GM19328 (cell line): Measurements from ENCODE around the gene CRB3.

Experiments used
- ATAC-seq: cut with Tn5 transposase; IDR thresholded peaks from one replicate; pipeline ENCODE4 v1.9.1; 2021; ENCODE audit warnings: mild to moderate bottlenecking, moderate library complexity; ENCODE audit not compliant: unreplicated experiment

Gene CRB3

DNA sequence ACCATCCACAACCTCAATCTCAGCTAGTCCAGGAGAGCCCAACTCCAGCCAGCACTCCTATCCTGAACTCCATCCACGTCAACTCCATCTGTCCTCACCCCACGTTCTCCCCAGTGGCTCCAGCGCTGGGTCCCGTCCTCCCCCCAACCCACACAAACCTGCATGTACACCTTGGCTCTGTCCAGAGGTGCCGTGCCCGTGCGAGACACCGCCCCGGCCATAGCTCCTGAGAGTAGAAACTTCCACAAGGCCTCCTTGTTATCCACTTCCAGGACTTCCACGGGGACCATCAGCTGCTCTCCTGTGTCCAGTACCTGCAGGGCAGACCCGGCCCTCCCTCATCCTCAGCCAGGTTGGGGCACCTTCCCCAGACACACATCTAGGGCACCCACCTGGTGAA, 32.2 kb upstream of the CRB3 start:
- ATAC-seq: no peak

DNA sequence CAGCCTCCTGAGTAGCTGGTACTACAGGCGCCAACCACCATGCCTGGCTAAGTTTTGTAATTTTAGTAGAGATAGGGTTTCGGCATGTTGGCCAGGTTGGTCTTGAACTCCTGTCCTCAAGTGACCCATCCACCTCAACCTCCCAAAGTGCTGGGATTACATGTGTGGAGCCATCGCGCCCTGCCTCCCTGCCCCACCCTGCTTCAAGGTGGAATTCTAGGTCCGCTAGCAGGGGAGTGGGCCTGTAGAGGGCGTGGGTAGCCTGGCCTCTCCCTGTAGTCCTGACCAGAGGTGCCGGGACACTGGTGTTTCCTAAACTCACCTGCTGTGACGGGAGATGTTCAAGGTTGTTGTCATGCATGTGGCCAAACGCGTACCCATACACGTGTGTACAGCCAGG, 30.9 kb upstream of the CRB3 start:
- ATAC-seq: no peak

DNA sequence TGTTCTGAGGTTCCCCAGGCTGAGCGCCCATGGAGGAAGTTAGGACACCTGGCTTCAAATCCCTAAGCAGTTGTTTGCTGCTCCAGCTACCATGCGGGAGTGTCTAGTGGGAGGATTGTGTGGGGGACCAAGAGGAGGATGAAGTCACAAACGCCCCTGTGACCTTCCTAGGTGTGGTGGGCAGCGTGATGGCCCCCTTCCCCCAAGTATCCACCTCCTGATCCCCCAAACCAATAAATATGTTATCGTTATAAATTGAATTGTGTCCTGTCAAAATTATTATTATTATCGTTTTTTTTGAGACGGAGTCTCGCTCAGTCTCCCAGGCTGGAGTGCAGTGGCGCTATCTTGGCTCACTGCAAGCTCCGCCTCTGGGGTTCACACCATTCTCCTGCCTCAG, 30.4 kb upstream of the CRB3 start, which contains the start of gene SLC25A41:
SLC25A41 (minus strand) TSS at position 101 of the 400 bp plus-strand sequence; CDS start at position 31, 70 bp downstream.
- no peak for ATAC-seq

DNA sequence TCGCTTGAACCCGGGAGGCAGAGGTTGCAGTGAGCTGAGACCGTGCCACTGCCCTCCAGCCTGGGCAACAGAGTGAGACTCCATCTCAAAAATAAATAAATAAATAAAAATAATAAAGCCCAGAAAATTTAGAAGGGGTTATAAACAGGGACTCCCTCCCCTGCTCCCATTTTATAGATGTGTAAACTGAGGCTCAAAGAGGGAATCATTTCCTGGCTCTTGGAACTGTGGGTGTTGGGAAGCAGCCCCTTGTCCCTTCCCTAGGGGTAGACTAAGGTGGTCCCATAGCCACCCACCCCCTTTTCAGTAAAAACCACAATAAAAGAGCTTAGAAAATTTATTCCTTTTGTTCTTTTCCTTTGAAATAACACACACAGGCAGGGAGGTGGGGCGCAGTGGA, 24.3 kb upstream of the CRB3 start:
- ATAC-seq: no peak

DNA sequence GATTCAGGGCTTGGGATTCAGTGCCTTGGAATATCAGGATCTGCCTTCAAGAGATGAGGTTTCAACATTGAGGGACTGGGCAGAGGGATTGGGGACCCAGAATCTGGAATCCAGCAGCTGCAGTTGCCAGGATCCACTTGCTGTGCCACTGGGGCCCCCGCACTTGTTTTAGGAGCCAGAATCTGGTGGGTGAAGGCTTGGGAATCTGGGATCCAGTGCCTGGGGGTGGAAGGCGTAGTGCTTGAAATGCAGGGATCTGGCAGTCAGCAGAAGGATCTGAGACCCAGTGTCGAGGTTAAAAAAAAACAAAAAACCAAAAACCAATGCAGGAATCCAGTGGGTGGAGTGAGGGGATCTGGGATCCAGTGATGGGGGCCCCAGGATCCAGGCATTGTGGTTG, 23.2 kb upstream of the CRB3 start:
- ATAC-seq: no peak

GRCh38 chr19:6442087-6442688, 21.9 kb upstream of the CRB3 start:
- no peak for ATAC-seq

DNA sequence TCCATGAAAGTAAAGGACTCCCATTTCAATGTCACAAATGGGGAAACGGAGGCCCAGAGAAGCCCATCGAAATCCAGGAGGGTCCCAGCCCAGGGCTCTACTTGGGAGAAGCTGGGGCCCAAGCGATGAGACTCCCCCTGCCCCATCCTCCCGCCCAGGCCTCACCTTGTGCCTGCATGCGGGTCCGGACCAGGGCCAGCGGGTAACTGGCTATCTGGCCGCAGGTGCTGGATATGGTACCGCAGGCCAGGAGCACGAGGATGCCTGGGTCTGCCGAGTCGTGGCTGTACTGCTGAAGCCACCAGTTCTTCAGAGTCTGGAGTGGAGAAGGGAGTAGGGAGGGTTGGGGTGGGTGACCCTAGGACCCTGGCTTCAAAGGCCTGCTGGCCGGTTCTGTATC, 20.1 kb upstream of the CRB3 start:
- ATAC-seq: no peak

GRCh38 chr19:6446452-6446851, 17.6 kb upstream of the CRB3 start:
- no peak for ATAC-seq

GRCh38 chr19:6448045-6448444, 16.0 kb upstream of the CRB3 start:
- ATAC-seq: no peak

DNA sequence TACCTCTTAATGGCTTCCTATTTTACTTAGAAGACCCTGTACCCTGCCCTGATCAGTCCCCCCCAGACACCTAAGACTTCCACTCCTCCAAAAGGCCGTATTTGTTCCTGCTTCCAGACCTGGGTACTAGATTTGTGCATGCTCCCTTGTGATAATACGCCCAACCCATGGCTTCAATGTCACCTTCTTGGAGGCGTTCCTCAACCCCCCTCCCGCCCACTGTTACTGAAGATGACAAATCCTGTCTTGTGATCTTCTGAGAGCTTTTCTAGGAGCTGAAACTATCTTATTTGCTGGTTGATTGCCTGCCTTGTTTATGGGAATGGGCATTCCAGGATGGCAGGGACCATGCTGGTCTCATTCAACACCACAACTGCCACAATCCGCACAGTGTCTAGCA, 13.9 kb upstream of the CRB3 start:
- no peak for ATAC-seq

- ATAC-seq: no peak
Measured at GRCh38 chr19:6451583-6452222, 12.4 kb upstream of the CRB3 start.

GRCh38 chr19:6452223-6452614, 11.9 kb upstream of the CRB3 start:
- ATAC-seq: no peak

DNA sequence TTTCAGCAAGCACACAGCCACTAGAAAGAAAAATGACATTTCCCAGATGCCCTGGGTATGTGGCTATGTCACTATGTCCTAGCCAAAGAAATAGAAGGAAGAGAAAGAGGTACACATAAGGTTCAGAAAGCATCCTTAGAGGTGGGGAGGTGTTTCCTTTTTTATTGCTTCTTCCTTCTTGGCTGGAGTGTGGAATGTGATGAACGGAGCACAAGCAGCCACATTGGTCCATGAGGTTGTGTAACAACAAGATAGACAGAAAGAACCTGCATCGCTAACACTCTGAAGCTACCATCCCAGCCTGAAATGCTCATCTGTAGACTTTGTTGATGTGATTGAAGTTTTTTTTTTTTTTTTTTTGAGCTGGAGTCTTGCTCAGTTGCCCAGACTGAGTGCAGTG, 11.2 kb upstream of the CRB3 start:
- no peak for ATAC-seq

DNA sequence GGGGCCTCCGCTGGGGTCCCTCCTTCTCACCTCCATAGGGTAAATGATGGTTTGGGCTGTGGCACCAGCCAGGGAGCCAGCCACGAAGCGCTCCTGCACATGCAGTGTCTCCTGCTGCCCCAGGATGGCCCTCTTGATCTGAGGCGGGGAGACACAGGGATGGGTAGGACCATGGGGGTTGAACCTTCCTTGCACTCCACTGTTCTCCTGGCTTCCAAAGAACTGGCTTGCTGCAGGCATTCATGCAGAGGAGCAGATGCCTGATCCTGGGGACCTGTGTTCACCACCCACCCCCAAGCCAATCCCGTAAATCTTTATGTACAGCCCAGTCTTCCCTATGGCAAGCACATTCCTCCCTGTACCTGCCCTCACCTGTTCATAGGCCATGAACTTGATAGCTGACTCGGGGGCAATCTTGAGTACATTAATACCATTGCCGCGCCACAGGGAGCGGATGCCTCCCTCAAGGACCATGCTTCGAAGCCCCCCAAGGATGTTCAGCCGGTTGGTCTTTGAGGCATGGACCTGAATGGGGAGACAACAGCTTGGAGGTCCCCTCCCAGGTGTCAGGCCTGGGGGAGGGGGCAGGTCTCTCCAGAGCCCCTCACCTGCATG, 10.0 kb upstream of the CRB3 start:
- no peak for ATAC-seq

GRCh38 chr19:6455924-6456323, 8.1 kb upstream of the CRB3 start:
- ATAC-seq: no peak

- ATAC-seq: no peak
Measured at GRCh38 chr19:6457958-6458694, 5.9 kb upstream of the CRB3 start.

- ATAC-seq: no peak
Measured at GRCh38 chr19:6458695-6459261, 5.3 kb upstream of the CRB3 start.

DNA sequence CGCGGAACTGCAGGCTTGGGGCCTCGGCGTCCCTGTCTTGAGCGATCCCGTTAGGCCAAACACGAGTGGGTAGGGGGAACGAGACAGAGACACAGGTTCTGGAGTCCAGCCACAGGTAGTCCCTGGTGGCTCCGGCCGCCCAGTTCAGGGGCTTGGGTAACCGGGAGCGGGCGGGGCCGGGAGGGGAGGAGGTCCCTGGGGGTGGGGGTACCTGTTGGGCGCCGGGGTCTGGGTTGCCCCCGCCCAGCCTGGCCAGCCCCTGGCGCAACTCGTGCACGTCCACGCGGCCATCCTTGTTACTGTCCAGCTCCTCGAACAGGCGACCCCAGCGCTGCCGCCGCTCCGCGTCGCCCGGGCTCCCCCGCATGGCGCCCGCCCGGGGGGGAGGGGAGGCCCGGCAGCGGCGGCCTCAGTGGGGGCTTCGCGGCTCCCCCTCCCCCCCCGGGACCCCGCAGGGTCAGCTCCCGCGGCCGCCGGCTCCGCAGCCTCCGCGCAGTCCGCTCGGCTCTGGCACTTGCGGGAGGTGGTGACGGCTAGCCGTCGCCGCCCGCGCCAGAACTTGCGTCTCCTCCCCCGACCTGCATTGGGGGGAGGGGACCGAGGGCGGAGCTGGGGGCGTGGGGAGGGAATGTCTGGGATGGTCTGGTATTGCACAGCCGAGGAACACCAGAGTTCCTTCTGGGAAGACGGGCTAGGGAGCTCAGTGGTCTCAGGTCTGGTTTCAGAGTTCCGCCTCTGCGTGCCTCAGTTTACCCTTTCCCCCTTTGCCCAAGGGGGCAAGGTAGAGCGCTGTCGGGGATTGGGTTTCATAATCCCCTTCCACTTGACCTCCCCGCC, 4.6 kb upstream of the CRB3 start, which contains the start of gene SLC25A23:
SLC25A23 (minus strand) TSS at position 531 of the 837 bp plus-strand sequence; CDS start at position 367, 164 bp downstream.
- no peak for ATAC-seq

DNA sequence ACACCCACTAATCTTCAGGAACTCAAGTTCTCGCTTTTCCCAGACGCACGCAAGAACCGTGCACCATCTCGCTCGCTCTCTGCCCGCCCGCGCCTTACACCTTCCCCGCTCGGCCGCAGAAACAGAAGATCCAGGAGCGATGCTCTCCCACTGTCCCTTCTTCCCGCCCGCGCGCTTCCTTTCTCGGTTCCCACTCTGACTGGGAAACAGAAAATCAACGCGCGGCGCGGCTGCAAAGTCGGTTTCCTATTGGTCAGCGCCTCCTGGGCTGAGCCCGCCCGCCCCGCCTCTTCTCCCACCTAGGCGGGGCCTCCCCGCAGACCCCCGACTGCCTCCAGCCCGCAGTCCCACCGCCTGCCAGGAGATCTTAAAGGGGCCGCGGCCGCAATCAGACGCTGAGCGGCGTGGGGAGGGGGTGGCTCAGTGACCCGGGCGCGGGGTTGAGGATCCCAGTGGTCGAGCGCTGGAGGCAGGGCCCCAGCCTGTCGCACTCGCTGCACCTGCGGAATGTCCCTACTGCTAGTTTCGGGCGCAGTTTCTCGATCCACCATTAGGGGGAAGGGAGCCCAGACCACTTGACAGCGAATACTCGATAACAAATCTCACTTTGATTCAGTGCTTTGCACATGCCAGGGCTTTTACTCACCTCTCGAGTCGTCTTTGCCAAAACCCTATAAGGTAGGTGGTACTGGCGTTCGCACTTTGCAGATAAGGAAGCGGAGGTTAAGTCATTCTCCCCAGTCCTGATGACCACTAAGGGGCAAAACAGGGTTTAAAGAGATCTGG, 3.8 kb upstream of the CRB3 start:
- peak; percentile 78 for ATAC-seq

- ATAC-seq: no peak
Measured at GRCh38 chr19:6465006-6465405, 935 bp downstream of the CRB3 start.
